COLO668 (cell line): Measurements from ENCODE around the gene TCN1.

Experiments
- DNase-seq: peaks from one replicate; lab custom pipeline; 2025; ENCODE audit not compliant: unreplicated experiment; lab: John Stamatoyannopoulos, UW

The TCN1 gene

GRCh38 chr11:59810189-59810910 is 55.9 kb downstream of the TCN1 start, which contains the start of gene MRPL16:
MRPL16 (minus strand) TSS chr11:59810778; CDS start chr11:59810658, 120 bp downstream.
- peak; percentile 92 for DNase-seq

- DNase-seq, result no peak
Measured at GRCh38 chr11:59807047-59807610, 59.2 kb downstream of the TCN1 start.

GRCh38 chr11:59804061-59804460 is 62.2 kb downstream of the TCN1 start:
- no peak for DNase-seq
